Fibroblast of skin of left biceps (primary cell): ENCODE results near the gene C11orf58.

ENCODE experiments used
- DNase-seq, 2 experiments: peaks; one replicate each; pipeline ENCODE4 v3.0.0-alpha.2; 2013; ENCODE audit warnings: low read depth in 2 of 2

The C11orf58 gene

DNA sequence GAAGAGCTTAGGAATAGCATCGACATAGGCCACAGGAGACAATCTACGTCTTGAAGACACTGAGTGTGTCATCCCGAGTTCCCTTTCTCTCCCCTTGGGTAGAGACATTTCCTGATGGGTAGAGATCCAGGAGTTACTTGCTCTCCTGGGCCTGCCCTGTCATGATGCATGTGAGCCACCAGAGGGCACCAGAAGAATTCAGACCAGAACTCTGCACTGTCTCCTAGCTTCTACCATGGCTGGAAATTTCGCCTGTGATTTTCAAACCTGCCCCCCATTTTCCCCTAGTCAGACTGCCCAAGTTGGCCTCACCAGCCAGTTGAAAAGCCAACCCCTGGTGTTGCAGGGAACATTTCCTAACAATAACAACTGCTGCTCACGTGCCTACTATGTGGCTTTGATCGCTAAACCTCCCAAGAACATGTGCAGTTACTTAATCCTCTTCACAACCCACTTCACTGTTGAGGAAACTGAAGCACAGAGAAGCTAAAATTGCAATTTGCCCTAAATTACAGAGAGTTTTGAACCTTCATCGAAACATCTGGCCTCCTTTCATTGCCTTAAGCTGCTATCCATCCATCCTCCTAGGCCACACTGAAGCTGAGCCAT, 47.2 kb downstream of the C11orf58 start:
- DNase-seq: peak in 1 of 2 experiments; percentile 35

DNA sequence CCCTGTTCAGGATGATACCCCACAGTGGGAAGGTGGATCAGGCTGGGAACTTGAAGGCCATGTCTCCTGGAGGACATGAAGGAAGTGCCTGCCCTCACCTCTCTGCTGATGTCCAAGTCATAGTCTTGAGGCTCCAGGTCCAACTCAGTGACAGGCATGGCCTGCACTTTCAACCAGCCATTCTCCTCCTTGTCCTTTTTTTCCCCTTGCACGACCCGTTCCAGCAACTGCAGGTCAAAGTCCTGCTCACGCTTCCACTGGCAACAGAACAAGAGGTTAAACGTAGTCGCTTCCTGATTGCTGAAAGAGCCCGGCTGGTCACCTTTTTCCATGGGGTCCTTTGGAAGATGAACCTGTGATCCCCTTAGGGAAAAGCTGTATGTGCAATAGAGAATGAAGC, 47.7 kb downstream of the C11orf58 start:
- no peak for DNase-seq

DNA sequence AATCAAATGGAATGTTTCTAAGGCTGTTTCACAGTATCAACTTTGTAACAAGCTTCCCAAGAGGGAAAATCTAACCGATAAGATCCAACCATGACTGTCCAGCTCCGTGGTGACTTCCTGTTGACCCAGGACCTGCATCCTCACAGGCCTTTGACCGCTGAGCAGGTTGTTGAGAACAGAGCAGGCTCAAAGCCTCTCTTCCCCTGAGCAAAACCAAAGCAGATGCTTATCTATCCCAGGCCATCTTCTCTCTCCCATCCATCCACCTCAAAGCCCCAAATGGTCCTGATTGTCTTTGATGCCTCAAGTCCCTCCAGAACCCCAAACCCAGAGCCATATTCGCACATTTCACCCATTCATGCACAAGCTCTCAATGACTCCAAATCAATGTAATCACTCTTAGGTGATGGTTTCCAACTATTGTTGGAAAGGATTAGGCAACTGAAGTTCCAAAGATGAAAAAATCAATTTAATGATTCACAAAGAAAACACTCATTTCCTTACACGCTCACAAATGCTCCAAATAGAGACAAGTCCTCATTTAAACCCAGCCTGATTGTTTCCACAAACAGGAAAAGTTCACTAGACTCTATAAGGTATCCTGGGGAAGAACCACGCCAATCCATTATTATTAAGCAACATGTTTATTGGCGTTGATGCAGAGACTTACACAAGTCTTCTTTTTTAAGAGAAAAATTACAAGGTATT, 48.7 kb downstream of the C11orf58 start:
- no peak for DNase-seq

DNA sequence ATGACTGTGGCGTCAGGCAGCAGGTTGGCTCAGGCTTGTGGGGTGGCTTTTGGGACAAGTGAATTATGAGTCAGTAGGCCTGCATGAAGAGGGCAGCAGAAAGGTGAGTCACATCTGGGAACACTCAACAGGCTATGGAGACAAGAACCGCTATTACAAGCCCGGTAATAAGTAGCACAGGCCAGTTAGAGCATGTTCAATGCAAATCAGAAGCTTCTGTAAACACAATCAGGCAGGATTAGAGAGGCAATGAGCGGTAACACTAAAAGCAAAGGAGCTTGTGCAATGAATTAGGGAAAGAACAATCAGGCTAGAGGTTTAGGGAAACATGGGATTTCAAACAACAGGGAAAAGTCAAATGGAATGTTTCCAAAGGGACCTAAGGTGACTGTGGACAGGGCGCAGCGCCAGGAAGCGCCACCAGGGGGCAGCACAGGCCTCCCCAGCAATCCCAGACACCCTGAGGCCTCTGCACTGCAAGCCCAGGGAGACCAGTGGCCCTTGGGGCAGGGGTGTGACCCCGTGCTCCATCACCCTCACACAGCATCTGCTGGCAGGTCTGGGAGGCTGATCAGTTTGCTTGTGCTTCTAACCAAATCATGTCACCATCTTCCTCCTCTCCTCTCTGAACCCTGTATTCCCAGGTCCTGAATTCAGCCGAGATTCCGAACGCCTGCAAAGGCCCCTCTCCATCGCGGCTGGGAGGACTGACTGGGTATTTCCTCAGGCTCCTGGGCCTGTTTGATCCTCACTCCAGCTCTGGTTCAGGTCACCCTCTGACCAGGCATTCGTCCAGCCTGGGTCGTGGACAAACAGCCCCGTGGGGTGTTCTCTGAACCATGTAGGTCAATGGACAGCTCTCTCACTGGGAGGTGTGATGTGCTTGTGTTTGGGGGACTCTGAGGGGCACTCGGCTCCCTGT, 50.0 kb downstream of the C11orf58 start:
- no peak for DNase-seq

DNA sequence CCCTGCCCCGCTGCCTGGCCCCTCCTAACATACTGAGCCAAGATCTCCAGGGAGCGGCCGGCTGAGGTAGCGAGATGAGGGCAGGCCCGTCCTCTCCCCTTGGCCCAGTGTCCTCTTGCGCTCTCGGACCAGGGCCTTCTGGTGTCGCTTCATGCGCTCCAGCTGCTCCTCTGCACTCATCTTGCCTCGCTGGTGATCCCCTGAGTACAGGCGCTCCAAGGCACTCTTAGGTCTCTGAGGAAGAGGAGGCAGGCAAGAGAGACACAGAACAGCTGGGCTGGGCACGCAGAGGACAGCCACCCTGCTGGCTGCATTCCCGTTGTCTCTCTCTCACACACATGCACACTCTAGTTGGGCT, 50.6 kb downstream of the C11orf58 start:
- no peak for DNase-seq

DNA sequence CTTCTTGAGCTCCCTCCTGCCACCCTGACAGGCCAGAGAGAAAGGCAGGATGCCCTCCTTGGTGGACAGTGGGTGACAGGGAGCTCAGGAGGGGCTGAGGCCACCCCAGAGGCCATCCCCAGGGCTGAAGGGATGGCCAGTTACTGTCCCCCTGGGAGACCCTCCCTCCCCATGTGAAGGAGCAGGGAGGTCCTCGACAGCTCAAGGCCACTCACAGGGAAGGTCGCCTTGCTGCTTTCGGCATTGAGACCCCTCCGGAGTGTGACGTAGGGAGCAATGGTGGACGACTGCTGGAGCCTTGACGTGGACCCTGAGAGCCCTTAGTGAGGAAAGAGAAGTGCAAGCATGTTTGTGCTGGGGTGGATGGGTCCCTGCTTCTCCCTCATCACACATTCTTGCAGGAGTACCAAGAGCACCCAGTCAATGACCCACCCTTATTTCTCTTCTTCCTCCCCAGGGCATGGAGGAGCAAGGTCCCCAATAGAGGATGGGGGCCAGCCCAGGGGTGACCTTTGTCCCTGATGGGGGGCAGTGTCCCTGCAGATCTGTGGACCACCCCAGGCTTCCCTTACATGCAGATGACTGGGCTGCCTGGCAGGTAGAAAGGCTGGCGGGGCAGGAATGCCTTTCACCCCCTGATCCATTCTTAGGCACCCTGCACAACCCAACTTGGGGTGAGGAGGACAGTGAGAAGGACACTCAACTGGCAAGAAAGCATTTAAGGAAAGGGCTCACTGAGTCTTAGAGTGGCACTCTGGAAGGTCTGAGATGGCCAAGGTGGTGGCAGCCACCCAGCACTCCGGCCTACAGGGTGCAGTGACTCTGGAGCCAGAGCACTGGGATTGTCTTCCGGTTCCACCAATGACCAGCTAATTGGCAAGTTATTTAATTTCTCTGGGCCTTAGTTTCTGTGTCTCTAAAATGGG, 51.4 kb downstream of the C11orf58 start:
- DNase-seq: no peak

DNA sequence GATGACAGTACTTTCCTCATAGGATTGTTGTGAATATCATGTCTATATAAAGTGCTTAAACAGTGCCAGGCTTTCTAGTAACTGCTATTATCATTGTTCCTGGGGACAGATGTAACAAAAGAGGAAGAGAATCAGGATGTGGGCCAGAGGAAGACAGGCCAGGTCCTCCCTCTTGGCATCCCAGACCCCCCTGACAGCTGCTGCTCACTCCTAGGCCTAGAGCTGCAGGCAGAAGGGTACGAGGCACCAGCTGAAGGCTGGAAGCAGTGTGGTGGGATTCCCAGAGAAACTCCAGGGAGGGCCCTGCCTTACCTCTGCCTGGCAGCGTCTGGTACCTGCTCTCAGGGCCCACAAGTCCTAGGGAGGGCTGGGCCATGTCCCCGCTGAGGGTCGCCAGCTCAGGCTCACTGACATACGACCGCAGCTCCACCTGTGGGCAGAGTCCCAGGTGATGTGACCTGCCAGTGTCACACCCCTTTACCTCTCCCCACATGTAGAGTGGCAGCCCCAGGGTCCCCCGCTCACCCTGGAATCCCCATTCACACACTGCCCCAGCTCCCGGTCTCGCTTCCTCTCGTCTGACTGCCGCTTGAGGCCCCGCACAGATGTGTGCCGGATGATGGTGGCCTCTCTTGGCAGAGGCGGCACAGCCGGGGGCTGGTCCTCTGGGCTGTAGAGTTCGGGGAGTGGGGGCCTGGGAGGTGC, 52.2 kb downstream of the C11orf58 start:
- no peak for DNase-seq

DNA sequence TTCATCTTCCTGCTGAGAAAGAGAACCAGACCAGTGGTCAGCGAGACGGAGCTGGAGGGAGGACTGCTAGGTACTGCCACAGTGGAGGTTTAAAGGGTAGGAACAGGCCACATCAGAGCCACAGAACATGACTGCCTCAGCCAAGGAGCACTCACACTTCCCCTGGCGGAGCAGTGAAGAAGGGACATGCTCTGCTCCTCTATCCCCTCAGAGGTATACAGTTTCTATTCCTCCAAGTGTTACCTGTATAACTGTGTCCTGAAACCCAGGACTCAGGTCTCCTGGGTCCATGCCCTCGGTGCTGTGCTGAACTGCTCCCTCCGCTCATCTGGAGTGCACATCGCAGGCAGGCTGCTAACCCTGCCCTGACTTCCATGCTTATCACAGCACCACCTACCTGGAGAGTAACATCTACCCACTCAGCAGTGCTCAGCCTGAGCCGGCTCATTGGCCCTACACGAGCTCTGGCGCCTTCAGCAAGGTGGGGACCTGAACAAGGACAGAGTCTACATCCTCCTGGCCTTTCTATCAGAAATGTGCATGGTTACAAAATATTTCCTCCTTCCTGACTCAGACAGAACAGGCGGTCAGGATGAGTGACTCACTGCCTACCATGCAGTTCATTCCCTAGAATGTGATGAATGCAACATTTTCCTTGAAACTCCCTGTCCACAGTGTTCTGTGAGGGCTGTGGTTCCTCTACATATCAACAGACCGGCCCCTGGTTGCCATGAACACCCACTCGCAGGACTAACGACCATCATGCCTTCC, 52.9 kb downstream of the C11orf58 start:
- DNase-seq: peak; percentile 69 to 77

DNA sequence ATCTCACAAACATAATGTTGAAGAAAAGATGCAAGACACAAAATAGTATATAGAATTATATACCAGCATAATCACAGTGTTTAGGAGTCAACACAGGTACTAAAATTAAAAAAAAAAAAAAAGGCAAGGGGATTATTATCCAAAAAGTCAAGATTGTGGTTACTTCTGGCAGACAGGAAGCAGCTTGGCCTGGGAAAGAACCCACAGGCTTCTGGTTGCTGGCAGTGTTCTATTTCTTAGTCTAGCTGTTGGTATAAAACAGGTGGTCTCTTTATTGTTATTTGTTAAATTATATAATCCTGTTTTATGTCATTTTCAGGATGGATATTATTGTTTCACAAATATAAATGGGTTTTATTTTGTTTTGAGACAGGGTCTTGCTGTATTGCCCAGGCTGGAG, 54.0 kb downstream of the C11orf58 start:
- DNase-seq: no peak

DNA sequence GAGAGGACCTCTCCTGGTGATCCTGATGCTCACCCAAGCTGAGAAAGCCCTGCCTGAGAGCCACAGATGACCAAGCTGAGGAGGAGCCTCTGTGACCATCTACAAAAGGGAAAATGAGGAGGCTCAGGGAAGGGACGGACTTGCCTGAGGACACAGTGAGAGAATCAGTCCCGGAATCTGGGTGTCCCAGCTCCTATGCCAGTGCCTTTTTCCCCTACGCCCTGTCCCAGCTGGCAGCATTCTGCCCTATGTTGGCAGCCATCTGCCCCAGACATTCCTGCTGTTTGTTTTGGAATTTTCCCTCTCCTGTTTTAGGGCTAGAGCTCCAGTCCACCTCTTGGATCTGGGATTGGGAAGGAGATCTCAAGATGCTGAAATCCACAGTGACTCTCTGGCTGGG, 54.6 kb downstream of the C11orf58 start:
- no peak for DNase-seq

DNA sequence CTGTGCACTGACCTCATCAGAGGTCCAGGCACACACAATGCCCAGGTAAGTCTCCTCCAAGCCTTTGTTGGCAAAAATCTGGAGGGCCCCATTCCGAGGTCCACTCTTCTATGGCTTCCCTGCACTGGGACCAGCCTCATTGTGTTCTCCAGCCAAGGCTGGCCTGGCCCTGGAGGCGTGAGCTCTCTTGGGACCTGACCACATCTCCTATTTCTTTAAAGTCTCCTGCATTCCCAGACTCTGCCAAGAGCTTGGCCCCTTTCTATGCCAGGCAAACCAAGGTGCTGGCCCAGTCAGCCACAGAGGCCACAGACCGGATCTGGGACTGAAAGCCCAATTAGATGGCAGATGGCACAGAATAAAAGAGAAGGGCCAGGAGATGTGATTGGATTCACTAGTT, 55.1 kb downstream of the C11orf58 start:
- DNase-seq: no peak

DNA sequence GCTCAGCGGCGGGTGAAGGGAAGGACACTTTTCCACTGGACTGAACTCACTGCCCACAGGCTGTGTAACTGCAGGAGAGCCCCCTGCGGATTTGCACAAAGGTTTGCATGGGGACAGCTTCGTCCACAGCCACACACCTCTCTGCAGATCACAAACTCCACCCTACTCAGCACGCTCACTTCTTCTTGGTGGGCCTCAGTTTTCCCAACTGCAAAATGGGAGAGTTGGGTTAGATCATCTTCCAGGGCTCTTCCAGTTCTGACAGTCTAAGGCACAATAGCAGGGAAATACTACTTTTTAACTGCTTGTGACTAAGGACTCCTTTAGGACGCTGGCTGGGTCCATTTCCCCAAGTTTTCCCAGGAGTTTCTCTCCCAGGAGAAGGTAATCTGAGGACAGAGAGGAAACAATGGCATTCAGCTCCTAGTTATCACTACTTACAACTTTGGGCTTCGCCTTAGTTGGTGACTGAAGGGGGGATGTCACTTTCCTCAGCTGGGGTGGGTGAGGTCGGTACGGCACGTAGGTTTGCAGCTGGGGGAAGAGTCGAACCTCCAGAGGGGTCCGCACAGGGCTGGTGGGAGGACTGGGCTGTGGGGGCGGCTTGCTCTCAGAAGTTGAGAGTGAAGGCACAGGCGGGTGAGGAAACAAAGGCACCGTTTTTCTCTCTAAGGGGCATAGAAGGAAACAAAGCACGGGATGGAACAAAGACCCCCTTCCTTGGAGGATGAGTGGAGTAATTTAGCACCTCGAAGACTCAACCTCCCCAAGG, 55.8 kb downstream of the C11orf58 start:
- no peak for DNase-seq

DNA sequence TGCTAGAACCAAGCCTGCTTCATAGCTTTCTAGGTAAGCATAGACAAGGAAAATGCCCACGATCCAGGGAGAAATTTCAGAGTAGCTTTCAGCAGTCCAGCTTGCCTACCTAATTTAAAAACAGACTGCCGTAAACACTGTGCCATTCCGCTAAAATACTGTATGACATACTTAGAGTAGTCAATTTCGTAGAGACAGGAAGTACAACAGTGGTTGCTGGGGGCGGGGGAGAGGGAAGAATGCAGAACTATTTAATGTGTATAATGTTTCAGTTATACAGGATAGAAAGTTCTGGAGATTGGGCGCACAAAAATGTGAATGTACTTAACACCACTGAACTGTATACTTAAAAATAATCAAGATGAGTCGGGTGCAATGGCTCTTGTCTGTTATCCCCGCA, 56.7 kb downstream of the C11orf58 start:
- no peak for DNase-seq

DNA sequence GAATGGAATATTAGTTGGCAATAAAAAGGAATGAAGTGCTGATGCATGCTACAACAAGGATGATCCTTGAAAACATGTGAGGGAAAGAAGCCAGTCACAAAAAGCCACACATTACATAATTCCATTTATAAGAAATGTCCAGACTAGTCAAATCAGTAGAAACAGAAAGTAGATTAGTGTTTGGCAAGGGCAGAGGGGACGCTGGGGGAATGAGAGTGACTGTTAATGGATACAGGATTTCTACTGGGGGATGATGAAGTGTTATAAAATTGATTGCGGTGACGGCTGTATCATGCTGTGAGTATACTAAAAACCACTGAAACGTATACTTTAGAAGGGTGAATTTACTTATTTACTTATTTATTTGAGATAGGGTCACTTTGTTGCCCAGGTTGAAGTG, 57.9 kb downstream of the C11orf58 start:
- DNase-seq: no peak

DNA sequence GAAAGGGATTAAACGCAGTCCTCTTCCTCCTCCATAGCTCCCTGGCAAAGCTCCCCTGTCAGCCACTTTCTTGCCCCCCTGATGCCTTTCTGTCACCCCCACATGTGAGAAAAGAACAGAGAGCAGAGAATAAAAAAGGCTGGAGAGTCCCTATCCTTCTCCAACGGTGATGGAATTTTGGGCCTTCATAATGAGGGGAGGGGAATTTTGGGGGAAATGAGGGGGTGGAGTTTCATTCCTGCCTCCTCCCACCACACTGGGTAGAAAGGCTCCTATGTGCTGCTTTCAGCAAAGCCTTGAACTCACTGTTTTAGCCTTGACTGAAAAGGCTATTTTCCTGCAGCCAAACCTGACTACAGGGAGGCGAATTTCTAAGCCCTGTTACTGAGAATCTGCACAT, 59.3 kb downstream of the C11orf58 start:
- no peak for DNase-seq

DNA sequence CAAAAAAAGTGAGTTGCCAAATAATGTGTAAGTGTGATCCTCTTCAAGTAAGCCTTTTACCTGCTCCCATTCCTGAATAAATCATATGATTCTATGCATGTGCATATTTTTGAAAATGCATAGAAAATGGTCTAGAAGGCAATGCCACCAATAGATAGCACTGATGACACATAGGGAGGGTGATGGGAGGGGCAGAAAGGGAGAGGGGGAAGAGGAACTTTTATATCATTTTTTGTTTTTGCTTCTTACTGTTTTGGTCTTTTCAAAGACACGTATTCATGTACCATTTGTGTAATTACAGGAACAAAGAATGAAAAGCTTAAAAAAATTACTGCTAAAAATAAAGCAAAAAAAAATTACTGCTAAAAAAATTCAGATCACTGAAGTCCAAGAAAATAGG, 60.8 kb downstream of the C11orf58 start:
- no peak for DNase-seq

DNA sequence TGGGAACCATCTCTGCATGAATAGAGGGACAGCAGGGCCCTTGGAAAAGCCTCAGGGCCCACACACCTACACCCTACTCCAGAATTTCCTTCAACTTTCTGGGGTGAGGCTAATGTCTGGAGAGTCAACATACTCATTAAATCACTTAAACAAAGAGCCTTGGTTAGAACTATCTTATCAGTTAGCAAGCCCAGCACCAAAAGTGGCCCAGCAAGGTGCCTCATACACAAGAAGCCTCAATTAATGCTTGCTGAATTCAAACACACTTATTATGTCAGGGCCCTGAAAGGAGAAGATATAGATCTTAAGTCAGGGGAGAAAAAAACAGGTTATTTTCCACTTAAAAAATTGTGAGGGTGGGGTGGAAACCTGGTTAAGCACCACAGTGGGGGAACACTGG, 61.4 kb downstream of the C11orf58 start:
- DNase-seq: no peak

DNA sequence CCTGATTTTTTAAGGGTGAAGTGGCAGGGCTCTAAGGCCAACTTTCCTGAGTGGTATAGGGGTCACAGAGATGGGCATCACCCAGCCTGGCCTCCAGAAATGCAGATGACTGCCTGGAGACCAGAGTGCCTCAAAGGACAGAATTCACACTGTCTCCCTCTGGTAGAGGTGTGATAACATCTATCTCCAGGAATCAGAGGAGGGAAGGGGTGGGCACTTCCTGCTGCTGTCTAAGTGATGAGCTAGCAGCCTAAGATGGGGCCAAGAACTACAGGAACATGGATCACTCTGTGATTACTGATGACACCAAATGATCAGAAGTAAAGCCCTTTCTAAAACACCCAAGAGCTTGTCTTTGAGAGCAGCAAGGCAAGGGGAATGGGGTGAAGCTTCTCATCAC, 61.9 kb downstream of the C11orf58 start:
- no peak for DNase-seq

DNA sequence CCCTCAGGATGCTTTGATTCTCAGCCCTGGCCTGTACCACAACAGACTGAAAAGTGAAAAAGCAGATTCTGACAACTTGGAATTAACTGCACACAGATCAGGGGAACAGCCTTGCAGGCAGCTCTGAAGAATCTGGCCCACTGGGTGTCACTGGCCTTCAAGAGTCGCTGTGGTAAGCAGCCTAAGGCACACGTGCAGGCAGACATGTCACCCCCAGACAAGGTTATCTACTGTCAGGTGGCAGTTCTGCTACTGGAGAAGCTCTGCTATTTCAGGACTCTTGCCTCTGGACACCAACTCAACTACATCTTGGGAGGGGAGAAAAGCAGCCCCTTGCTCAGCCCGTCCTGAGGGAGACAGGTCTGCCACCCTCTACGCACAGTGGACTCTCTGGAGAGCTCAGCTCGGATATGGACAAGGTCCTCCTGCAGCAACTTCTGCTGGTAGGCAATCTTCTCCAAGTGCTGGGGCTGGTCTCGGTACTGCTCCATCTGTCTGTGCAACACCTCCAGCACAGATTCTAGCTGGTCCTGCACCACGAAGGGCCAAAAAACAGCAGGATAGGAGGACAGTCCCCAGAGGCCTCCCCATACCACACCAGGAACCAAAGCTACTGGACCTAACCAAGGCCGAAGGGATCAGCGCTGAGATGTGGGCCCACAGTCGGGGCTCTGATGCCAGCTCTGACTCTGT, 63.0 kb downstream of the C11orf58 start:
- no peak for DNase-seq
